HepG2 (cell line): Measurements from ENCODE around the gene TMEM150C. TPM values are rescaled to one million over a fixed set of nuclear protein-coding genes. Genes with fewer than 3 reads are reported as not detected.

Experiments
- ATAC-seq: fragments of 200-7000 bp; cut with Tn5 transposase; 3 replicates; pipeline ENCODE4 v1.9.1; 2020; ENCODE audit warnings: mild to moderate bottlenecking, moderate library complexity
- BruUV-seq: library from RNA; stranded (reverse); fragments of 400-500 nt; replicated peaks from 2 replicates; lab custom pipeline; 2021; lab: Mats Ljungman, UMichigan
- CTCF ChIA-PET: fragments of 300-600 bp; formaldehyde crosslinking; extraction: SDS; loops from one replicate; lab custom pipeline; 2021; ENCODE audit warnings: low total read pairs, inconsistent platforms, low intra/inter-chr PET ratio; lab: Yijun Ruan, JAX
- POLR2A ChIA-PET: fragments of 350-600 bp; sonication (Branson Sonifier 250); formaldehyde crosslinking; loops from one replicate; lab custom pipeline; 2020; ENCODE audit warnings: antibody characterized with exemption, inconsistent platforms; lab: Yijun Ruan, JAX
- DNase-seq: peaks from one replicate; pipeline ENCODE4 v3.0.0-alpha.2; 2015; ENCODE audit warnings: low spot score
- FAIRE-seq: peaks from 3 replicates; lab custom pipeline; 2011; peaks lifted over from hg19 to GRCh38; lab: Jason Lieb, UNC
- H2AFZ ChIP-seq: one replicate; pipeline ENCODE4 v1.6.1; 2011; ENCODE audit warnings: low read length, inconsistent platforms
- H3K27ac ChIP-seq: fragments of 300-600 bp; 3 replicates; pipeline ENCODE4 v1.8.0; 2011; ENCODE audit warnings: mixed run types, mild to moderate bottlenecking, mixed read lengths, low read length, inconsistent platforms; ENCODE audit not compliant: insufficient read depth; ENCODE audit errors: extremely low read length
- H3K27me3 ChIP-seq, 2 experiments: fragments of 200-600 bp in 1 of 2; 2 replicates in 1 of 2; 3 replicates in 1 of 2; pipeline versions ENCODE4 v1.6.0 to v1.8.0; 2011; ENCODE audit warnings: low read length in 2 of 2, mild to moderate bottlenecking in 2 of 2, moderate library complexity in 2 of 2, inconsistent platforms in 1 of 2; ENCODE audit not compliant: insufficient read depth in 2 of 2, control insufficient read depth in 1 of 2
- H3K36me3 ChIP-seq, 2 experiments: fragments of 200-600 bp in 1 of 2; replicated peaks in 1 of 2; 2 replicates in 1 of 2; 3 replicates in 1 of 2; pipeline versions ENCODE4 v1.5.1 to v1.8.0; 2011; ENCODE audit warnings: low read length in 2 of 2, inconsistent platforms in 1 of 2; ENCODE audit not compliant: insufficient read depth in 2 of 2, control insufficient read depth in 1 of 2
- H3K4me1 ChIP-seq: 2 replicates; pipeline ENCODE4 v1.5.1; 2012; ENCODE audit warnings: low read length, inconsistent platforms; ENCODE audit not compliant: insufficient read depth
- H3K4me2 ChIP-seq: 2 replicates; pipeline ENCODE4 v1.6.0; 2011; ENCODE audit warnings: low read depth, low read length, inconsistent platforms
- H3K4me3 ChIP-seq, 3 experiments: fragments of 200-600 bp in 1 of 3; sonication (generic), shearing (Covaris generic) in 1 of 3; replicated peaks in 1 of 3; 2 replicates each; pipeline ENCODE4 v1.5.1; 2011 to 2016; ENCODE audit warnings: low read length in 3 of 3, inconsistent platforms in 2 of 3, low read depth in 2 of 3, mild to moderate bottlenecking in 2 of 3, control low read depth in 1 of 3, mixed read lengths in 1 of 3; ENCODE audit not compliant: insufficient read depth in 1 of 3
- H3K79me2 ChIP-seq: one replicate; pipeline ENCODE4 v1.6.1; 2011; ENCODE audit warnings: low read length, inconsistent platforms; ENCODE audit not compliant: insufficient read depth
- H3K9ac ChIP-seq: 2 replicates; pipeline ENCODE4 v1.6.0; 2011; ENCODE audit warnings: mild to moderate bottlenecking, low read depth, low read length, inconsistent platforms; ENCODE audit not compliant: insufficient read depth
- H3K9me3 ChIP-seq: 2 replicates; pipeline ENCODE4 v1.5.1; 2012; ENCODE audit warnings: mild to moderate bottlenecking, low read length
- H4K20me1 ChIP-seq: 2 replicates; pipeline ENCODE4 v1.6.0; 2011; ENCODE audit warnings: inconsistent platforms, mild to moderate bottlenecking, low read length, moderate library complexity; ENCODE audit not compliant: insufficient read depth
- AFF4 ChIP-seq: sonication (generic); formaldehyde crosslinking; IDR thresholded peaks from 2 replicates; pipeline ENCODE4 v1.4.0; 2020; ENCODE audit warnings: missing genetic modification reagents
- ATRX ChIP-seq: sonication (generic); formaldehyde crosslinking; IDR thresholded peaks from 2 replicates; pipeline ENCODE4 v1.4.0; 2020; ENCODE audit warnings: missing genetic modification reagents, borderline replicate concordance
- CBX5 ChIP-seq: sonication (generic); formaldehyde crosslinking; IDR thresholded peaks from 2 replicates; pipeline ENCODE4 v1.4.0; 2020; ENCODE audit warnings: missing genetic modification reagents, borderline replicate concordance
- FOXK1 ChIP-seq: sonication (generic); formaldehyde crosslinking; IDR thresholded peaks from 2 replicates; pipeline ENCODE4 v1.4.0; 2020; ENCODE audit warnings: low read depth, missing genetic modification reagents, borderline replicate concordance
- FOXP4 ChIP-seq: sonication (generic); formaldehyde crosslinking; IDR thresholded peaks from 2 replicates; pipeline ENCODE4 v1.4.0; 2020; ENCODE audit warnings: missing genetic modification reagents
- NFKBIZ ChIP-seq: IDR thresholded peaks from 2 replicates; pipeline ENCODE4 v1.6.1; 2018; ENCODE audit warnings: missing genetic modification reagents, missing compliant biosample characterization
- PAF1 ChIP-seq: IDR thresholded peaks from 2 replicates; pipeline ENCODE4 v1.6.1; 2016; ENCODE audit warnings: missing genetic modification reagents, missing compliant biosample characterization
- PLRG1 ChIP-seq: fragments of 450-650 bp; conservative IDR thresholded peaks from 2 replicates; pipeline ENCODE4 v1.6.1; 2016
- SATB2 ChIP-seq: sonication (generic); formaldehyde crosslinking; IDR thresholded peaks from 2 replicates; pipeline ENCODE4 v1.5.0; 2020; ENCODE audit warnings: missing genetic modification reagents
- TARDBP ChIP-seq: sonication (generic); formaldehyde crosslinking; IDR thresholded peaks from 2 replicates; pipeline ENCODE4 v1.8.0; 2022; ENCODE audit warnings: mild to moderate bottlenecking, missing genetic modification reagents
- ZNF296 ChIP-seq: sonication (generic); formaldehyde crosslinking; conservative IDR thresholded peaks from 2 replicates; pipeline ENCODE4 v1.5.0; 2020; ENCODE audit warnings: mild to moderate bottlenecking, missing genetic modification reagents
- WGBS: methylation state at CpG from one replicate; pipeline ENCODE4 v1.1.6; 2017; ENCODE audit warnings: low lambda C conversion rate; 5-methylcytosine and 5-hydroxymethylcytosine counted together
- in situ Hi-C: cut with HindIII; loops from 2 replicates; pipeline ENCODE4 v1.10.0; 2017; ENCODE audit warnings: low pct_unique_long_range_greater_than_20kb; ENCODE audit not compliant: extremely low pct_ligation_motif_present
- intact Hi-C: fragments of 100-400 bp; cut with micrococcal nuclease; formaldehyde crosslinking; loops from one replicate; pipeline ENCODE4 v1.10.0; 2022; ENCODE audit not compliant: unreplicated experiment
- polyA plus RNA-seq, 8 experiments: library from polyadenylated mRNA; depleted of rRNA in 3 of 8; stranded (reverse) in 7 of 8; unstranded in 1 of 8; fragments of >200 nt; fragmentation: Illumina TruSeq in 4 of 8; extraction: Trizol in 4 of 8; gene quantifications; 2 replicates each; pipeline versions ENCODE4 v1.2.1 to v1.2.3, GENCODE V29; 2011 to 2016; ENCODE audit warnings: low read depth in 4 of 8, missing spikeins in 1 of 8, mixed read lengths in 1 of 8; ENCODE audit not compliant: insufficient read depth in 1 of 8
- total RNA-seq, 5 experiments: library from RNA; depleted of rRNA; stranded (reverse); fragments of >200 nt; fragmentation: Illumina TruSeq; extraction: Trizol; gene quantifications; 2 replicates each; pipeline ENCODE4 v1.2.3, GENCODE V29; 2016; ENCODE audit warnings: low read depth in 1 of 5
- TF ChIP-seq, protein P1 (sequence below): sonication (generic); formaldehyde crosslinking; IDR thresholded peaks from 2 replicates; pipeline ENCODE4 v1.5.0; 2020; ENCODE audit warnings: mild to moderate bottlenecking, missing genetic modification reagents, moderate library complexity

Gene TMEM150C
- total and polyA plus RNA-seq, 2 of the 13 experiments (the other 11 are each of a cell fraction or from before 2014, with no cell fraction given), result 0.33 to 0.42 TPM

DNA sequence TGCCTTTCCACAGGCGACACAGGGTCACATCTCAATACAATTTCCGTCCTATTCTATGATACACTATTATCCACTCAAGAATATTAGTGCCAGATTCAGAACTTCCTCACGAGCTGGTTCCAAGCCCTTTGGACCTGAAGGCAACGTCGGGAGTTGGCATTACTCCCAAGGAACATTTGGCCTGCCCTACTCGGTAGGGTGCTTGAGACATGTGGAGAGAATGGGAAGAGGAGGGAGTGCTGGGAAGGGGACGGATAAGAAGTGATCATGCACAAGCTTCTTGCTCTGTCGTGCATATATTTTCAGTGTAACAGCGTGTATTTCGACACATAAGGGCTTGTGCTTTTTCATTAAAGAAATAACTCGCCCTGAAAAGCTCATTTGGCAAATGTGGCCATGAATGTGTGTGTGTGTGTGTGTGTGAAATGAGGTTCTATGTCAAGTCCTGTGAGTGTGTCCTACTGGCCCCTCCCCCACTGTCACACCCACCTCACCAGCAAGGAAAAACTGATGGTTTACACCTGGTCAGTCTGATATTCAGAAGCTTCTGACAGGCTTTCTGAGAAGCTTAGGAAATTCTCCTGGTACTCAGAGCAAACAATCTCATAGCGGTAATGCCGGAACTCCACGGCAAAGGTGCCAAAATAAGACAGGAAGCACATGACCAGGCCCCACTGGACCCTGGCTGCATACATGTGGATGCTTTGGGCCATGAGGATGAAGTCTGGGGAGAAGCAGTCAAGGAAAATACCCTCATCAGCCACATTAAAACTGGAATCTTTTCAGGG lies 76.6 kb downstream of the TMEM150C start:
- no peak overlapping the region for H3K4me2 ChIP-seq
- no TSS peak for BruUV-seq
- H3K4me1 ChIP-seq, result peaks cover 13% of the 10 kb centered on the region
- no peaks in the 10 kb centered on the region for H3K79me2 ChIP-seq
- in situ Hi-C loops, result no loop called here
- H4K20me1 ChIP-seq, result no peaks in the 10 kb centered on the region
- no peaks in the 10 kb centered on the region for H3K27me3 ChIP-seq
- CTCF ChIA-PET, result no interaction called here
- TF ChIP-seq TARDBP (CRISPR knock-in tag) (no peak), FOXK1 (CRISPR knock-in tag) (no peak), SATB2 (CRISPR knock-in tag) (no peak), PLRG1 (no peak), ZNF296 (CRISPR knock-in tag) (no peak), NFKBIZ (CRISPR knock-in tag) (no peak), ATRX (no peak), CBX5 (CRISPR knock-in tag) (no peak), PAF1 (CRISPR knock-in tag) (no peak), AFF4 (no peak), FOXP4 (CRISPR knock-in tag) (no peak)
- TF ChIP-seq, protein P1, sequence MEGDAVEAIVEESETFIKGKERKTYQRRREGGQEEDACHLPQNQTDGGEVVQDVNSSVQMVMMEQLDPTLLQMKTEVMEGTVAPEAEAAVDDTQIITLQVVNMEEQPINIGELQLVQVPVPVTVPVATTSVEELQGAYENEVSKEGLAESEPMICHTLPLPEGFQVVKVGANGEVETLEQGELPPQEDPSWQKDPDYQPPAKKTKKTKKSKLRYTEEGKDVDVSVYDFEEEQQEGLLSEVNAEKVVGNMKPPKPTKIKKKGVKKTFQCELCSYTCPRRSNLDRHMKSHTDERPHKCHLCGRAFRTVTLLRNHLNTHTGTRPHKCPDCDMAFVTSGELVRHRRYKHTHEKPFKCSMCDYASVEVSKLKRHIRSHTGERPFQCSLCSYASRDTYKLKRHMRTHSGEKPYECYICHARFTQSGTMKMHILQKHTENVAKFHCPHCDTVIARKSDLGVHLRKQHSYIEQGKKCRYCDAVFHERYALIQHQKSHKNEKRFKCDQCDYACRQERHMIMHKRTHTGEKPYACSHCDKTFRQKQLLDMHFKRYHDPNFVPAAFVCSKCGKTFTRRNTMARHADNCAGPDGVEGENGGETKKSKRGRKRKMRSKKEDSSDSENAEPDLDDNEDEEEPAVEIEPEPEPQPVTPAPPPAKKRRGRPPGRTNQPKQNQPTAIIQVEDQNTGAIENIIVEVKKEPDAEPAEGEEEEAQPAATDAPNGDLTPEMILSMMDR (CRISPR knock-in tag), result no peak
- no peak overlapping the region for H2AFZ ChIP-seq
- POLR2A ChIA-PET, result interaction anchor here (0.7 kb wide), 1 partner anchor 56 kb away, joined by 3 read pairs; no protein-coding TSS in a partner anchor
- no peak for FAIRE-seq
- WGBS, result 67% methylated on average over 14 of the region's 14 CpGs
- no peak for DNase-seq
- H3K9ac ChIP-seq, result no peak overlapping the region
- H3K9me3 ChIP-seq, result no peaks in the 10 kb centered on the region
- no peaks in the 10 kb centered on the region for H3K36me3 ChIP-seq
- no peak for ATAC-seq
- intact Hi-C loops, result no loop called here
- no peak overlapping the region for H3K27ac ChIP-seq
- H3K4me3 ChIP-seq, result no peak overlapping the region
